B cell (primary cell): Measurements from ENCODE around the gene HPGD.

Experiments used
- EZH2 ChIP-seq: IDR thresholded peaks from 2 replicates; pipeline ENCODE4 v1.6.1; 2012; ENCODE audit warnings: borderline replicate concordance, low read depth, mild to moderate bottlenecking, moderate library complexity, low read length; ENCODE audit not compliant: insufficient read depth, poor library complexity, severe bottlenecking
- TF ChIP-seq, protein P1 (sequence below): fragments of 200-600 bp; IDR thresholded peaks from one replicate; pipeline ENCODE4 v1.8.0; 2022; ENCODE audit warnings: antibody characterized with exemption, mild to moderate bottlenecking

DNA sequence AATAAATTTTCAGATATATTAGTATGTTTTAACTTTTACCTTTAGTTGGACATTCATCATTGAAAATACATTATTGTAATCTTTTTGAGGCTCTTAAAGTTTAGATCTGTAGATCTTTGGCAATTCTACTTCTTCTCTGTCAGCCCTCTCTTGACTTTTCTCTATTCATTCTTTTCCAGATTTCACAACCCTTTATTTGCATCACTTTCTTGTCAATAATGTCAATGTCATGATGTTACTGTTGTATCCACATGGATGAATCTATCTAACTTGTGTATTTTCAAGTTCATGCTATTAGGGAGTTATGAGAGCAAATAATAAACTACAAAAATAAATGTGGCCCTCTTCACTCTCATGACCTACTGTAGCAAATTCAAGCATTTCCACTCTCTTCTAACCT, 23.0 kb upstream of the HPGD start:
- TF ChIP-seq, protein P1, sequence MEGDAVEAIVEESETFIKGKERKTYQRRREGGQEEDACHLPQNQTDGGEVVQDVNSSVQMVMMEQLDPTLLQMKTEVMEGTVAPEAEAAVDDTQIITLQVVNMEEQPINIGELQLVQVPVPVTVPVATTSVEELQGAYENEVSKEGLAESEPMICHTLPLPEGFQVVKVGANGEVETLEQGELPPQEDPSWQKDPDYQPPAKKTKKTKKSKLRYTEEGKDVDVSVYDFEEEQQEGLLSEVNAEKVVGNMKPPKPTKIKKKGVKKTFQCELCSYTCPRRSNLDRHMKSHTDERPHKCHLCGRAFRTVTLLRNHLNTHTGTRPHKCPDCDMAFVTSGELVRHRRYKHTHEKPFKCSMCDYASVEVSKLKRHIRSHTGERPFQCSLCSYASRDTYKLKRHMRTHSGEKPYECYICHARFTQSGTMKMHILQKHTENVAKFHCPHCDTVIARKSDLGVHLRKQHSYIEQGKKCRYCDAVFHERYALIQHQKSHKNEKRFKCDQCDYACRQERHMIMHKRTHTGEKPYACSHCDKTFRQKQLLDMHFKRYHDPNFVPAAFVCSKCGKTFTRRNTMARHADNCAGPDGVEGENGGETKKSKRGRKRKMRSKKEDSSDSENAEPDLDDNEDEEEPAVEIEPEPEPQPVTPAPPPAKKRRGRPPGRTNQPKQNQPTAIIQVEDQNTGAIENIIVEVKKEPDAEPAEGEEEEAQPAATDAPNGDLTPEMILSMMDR = no peak
- no peak for TF ChIP-seq EZH2
